Ascending aorta (tissue), 2 donors: Measurements from ENCODE around the gene CHST11. TPM values are rescaled to one million over a fixed set of nuclear protein-coding genes. Genes with fewer than 3 reads are reported as not detected.

ENCODE experiments used
- DNase-seq, 2 donors: peaks; one replicate each; pipeline ENCODE4 v3.0.0-alpha.2; 2019; ENCODE audit warnings: low spot score in 2 of 2
- H3K27ac ChIP-seq, 2 donors: fragments of 200-600 bp; sonication (generic); one replicate each; pipeline ENCODE4 v1.5.1; 2016 to 2017; ENCODE audit warnings: mild to moderate bottlenecking in 1 of 2
- H3K27me3 ChIP-seq: fragments of 200-600 bp; sonication (generic); one replicate; pipeline ENCODE4 v1.5.1; 2017
- H3K36me3 ChIP-seq, 2 donors: fragments of 200-600 bp; sonication (generic); one replicate each; pipeline ENCODE4 v1.5.1; 2016
- H3K4me1 ChIP-seq, 2 donors: fragments of 200-600 bp; sonication (generic); one replicate each; pipeline ENCODE4 v1.5.1; 2016 to 2017; ENCODE audit warnings: mild to moderate bottlenecking in 1 of 2
- H3K4me3 ChIP-seq, 2 donors: fragments of 200-600 bp; sonication (generic); one replicate each; pipeline ENCODE4 v1.5.1; 2016 to 2017; ENCODE audit warnings: mild to moderate bottlenecking in 1 of 2
- H3K9me3 ChIP-seq, 2 donors: fragments of 200-600 bp; sonication (generic); one replicate each; pipeline ENCODE4 v1.5.1; 2016
- CTCF ChIP-seq, 3 experiments: fragments of 200-600 bp in 2 of 3; fragments of 450-650 bp in 1 of 3; sonication (generic) in 2 of 3; IDR thresholded peaks; one replicate each; pipeline ENCODE4 v1.5.1; 2016 to 2019; ENCODE audit warnings: antibody characterized with exemption in 3 of 3, mild to moderate bottlenecking in 1 of 3, moderate library complexity in 1 of 3
- intact Hi-C: fragments of 100-400 bp; cut with DNase I; formaldehyde crosslinking; loops from one replicate; pipeline ENCODE4 v1.15.1; 2023
- total RNA-seq: library from RNA; depleted of rRNA; stranded (reverse); fragments of >200 nt; gene quantifications from one replicate; pipeline ENCODE4 v1.1.0, GENCODE V29; 2016

CHST11 gene
- total RNA-seq, 1 donor from 2014 or later, result 63.2 TPM

GRCh38 chr12:104582739-104583138, 126.0 kb downstream of the CHST11 start:
- Histone ChIP-seq H3K4me3 (no peak overlapping the region), H3K36me3 (no peaks in the 10 kb centered on the region), H3K9me3 (no peaks in the 10 kb centered on the region), H3K4me1 (peaks cover 0 to 7% of the 10 kb centered on the region in 2 donors), H3K27ac (no peak overlapping the region), H3K27me3 (no peaks in the 10 kb centered on the region)
- intact Hi-C loops, result no loop called here
- DNase-seq, result no peak
- TF ChIP-seq CTCF (IDR thresholded peaks at IDR 0.05), result no peak

- no peaks in the 10 kb centered on the region for H3K36me3 ChIP-seq
- H3K27me3 ChIP-seq, result no peaks in the 10 kb centered on the region
- no peak overlapping the region for H3K27ac ChIP-seq
- H3K9me3 ChIP-seq, result no peaks in the 10 kb centered on the region
- intact Hi-C loops, result no loop called here
- H3K4me3 ChIP-seq, result no peak overlapping the region
- no peak for TF ChIP-seq CTCF (IDR thresholded peaks at IDR 0.05)
- peaks cover 0 to 7% of the 10 kb centered on the region in 2 donors for H3K4me1 ChIP-seq
- DNase-seq, result no peak
Observed at GRCh38 chr12:104583301-104583700, 126.6 kb downstream of the CHST11 start.

GRCh38 chr12:104585448-104586055, 128.8 kb downstream of the CHST11 start:
- no peaks in the 10 kb centered on the region for H3K27me3 ChIP-seq
- no peak for DNase-seq
- H3K4me1 ChIP-seq, result peaks cover 0 to 7% of the 10 kb centered on the region in 2 donors
- TF ChIP-seq CTCF (IDR thresholded peaks at IDR 0.05), result no peak
- no peak overlapping the region for H3K27ac ChIP-seq
- H3K36me3 ChIP-seq, result no peaks in the 10 kb centered on the region
- intact Hi-C loops, result no loop called here
- no peak overlapping the region for H3K4me3 ChIP-seq
- no peaks in the 10 kb centered on the region for H3K9me3 ChIP-seq

- peaks cover 0 to 7% of the 10 kb centered on the region in 2 donors for H3K4me1 ChIP-seq
- no peaks in the 10 kb centered on the region for H3K36me3 ChIP-seq
- no peaks in the 10 kb centered on the region for H3K9me3 ChIP-seq
- TF ChIP-seq CTCF (IDR thresholded peaks at IDR 0.05), result no peak
- no peak overlapping the region for H3K4me3 ChIP-seq
- H3K27ac ChIP-seq, result no peak overlapping the region
- intact Hi-C loops, result no loop called here
- H3K27me3 ChIP-seq, result no peaks in the 10 kb centered on the region
- no peak for DNase-seq
Observed at GRCh38 chr12:104586351-104586919, 129.7 kb downstream of the CHST11 start.

GRCh38 chr12:104588047-104588920, 131.5 kb downstream of the CHST11 start:
- H3K27me3 ChIP-seq, result no peaks in the 10 kb centered on the region

More at GRCh38 chr12:104588047-104588920, 131.5 kb downstream of the CHST11 start:
- H3K27ac ChIP-seq, result no peak overlapping the region
- DNase-seq, result no peak
- H3K9me3 ChIP-seq, result no peaks in the 10 kb centered on the region
- no peaks in the 10 kb centered on the region for H3K36me3 ChIP-seq
- intact Hi-C loops, result no loop called here
- no peak for TF ChIP-seq CTCF (IDR thresholded peaks at IDR 0.05)
- no peak overlapping the region for H3K4me3 ChIP-seq
- peaks cover 0 to 7% of the 10 kb centered on the region in 2 donors for H3K4me1 ChIP-seq
